ENCODE data around the gene IGSF9. TPM values are rescaled to one million over a fixed set of nuclear protein-coding genes. Genes with fewer than 3 reads are reported as not detected.
A peak's percentile ranks its signal among the peaks of the same experiment; 100 is the strongest.

IGSF9 gene
- total and polyA plus RNA-seq, 2 of the 4 experiments (the other 2 are of a cell fraction) = 0.05 TPM; not detected in 1

DNA sequence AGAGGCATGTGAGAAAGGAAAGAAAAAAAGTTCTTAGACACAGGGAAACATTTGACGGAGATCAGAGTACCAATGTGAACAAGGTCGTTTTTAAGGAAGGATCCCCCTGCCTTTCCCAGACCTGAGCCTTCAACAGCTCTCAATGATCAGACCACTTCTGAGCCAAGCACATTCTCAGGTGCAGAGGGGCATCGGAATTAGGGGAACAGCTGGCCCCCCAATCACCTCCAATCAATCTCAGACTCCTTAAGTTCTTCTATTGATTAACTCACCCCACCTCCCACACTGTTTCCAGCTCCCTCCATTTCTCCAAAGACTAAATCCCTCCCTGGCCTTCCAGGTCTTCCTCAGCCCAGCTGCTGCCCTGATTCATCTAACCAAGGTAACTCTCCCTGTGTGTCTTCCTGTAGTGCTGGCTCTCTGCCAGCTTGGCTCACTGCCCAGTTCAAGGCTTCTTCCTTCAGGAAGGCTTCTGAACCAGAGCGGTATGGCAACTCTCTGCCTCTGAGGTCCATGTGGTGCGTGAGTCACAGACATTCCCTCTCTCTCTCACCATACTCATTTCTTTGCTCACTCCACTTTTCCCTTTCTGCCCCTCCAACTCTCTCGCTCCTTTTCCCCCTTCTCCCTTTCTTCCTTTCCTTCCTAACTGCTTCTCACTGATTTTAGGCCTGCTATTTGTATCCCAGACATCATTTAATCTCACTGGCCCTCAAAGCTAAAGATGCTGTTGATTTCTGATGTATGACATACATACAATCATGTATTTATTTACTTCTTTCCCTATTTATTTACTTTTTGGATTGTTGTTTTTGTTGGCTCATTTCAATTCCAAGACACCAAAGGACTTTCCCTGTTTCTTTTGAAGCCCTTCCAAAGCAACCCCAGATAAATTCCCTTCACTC, 63.5 kb downstream of the IGSF9 start (continued):
- TF ChIP-seq CHD1 (IDR thresholded peaks at IDR 0.05; ENCODE audit: low read depth, low read length) = no peak
- TF ChIP-seq RFX5 (IDR thresholded peaks at IDR 0.05; ENCODE audit: low read depth, low read length) = no peak
- TF ChIP-seq SMC3 (IDR thresholded peaks at IDR 0.05; ENCODE audit: low read depth, low read length) = no peak
- no peak for TF ChIP-seq POLR2A (IDR thresholded peaks at IDR 0.05; ENCODE audit: low read depth, low read length)

DNA sequence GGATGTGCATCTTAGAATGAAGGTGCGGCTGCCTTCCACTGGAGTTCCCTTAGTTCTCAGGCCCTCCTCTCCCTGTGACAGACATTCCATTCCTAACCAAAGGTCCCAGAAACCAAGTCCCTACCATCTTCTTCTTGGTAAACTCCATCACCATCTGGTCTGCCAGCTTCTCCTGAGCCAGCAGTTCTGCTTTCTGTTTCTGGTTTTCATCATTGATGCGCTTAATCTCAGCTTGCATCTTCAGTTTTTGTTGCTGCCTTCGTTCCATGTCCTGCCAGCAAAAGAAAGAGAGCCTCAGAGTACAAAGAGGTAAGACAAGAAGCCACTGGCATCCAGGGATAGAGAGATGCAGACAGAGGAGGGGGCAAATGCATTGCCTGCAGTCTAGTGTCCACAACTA, 65.0 kb downstream of the IGSF9 start:
- Histone ChIP-seq H3K27ac (ENCODE audit: insufficient read depth, low read length) (peak overlapping the region; percentile 35; the same call in 1 of the 2 replicates), H3K4me1 (ENCODE audit: control insufficient read depth, insufficient read depth, low read length) (peaks cover 15% of the 10 kb centered on the region), H3K56ac (ENCODE audit: extremely low read depth, insufficient read depth, low read length) (no peak overlapping the region), H2AFZ (replicated peaks; ENCODE audit: low read length, poor library complexity) (peak overlapping the region; percentile 59), H3K9me1 (ENCODE audit: insufficient read depth, low read length) (peaks cover 18% of the 10 kb centered on the region), H3K23ac (ENCODE audit: low read depth, low read length) (peak overlapping the region; percentile 48; the same call in 1 of the 2 replicates), H3K18ac (ENCODE audit: low read depth, low read length) (peak overlapping the region; percentile 80), H2AK9ac (replicated peaks; ENCODE audit: low read depth, low read length, poor library complexity) (peak overlapping the region; percentile 69), H2BK5ac (ENCODE audit: low read depth, low read length, poor library complexity, severe bottlenecking) (peak overlapping the region; percentile 37), H2BK120ac (ENCODE audit: low read depth, low read length) (peak overlapping the region; percentile 69), H3K14ac (replicated peaks; ENCODE audit: low read depth, low read length) (peak overlapping the region; percentile 48), H4K91ac (ENCODE audit: insufficient read depth, low read depth, low read length) (peak overlapping the region; percentile 52), H2BK20ac (ENCODE audit: low read depth, low read length) (peak overlapping the region; percentile 86), H2AK5ac (ENCODE audit: low read depth, low read length) (peak overlapping the region; percentile 77), H3K4me2 (ENCODE audit: low read depth, low read length) (peak overlapping the region; percentile 74; the same call in 1 of the 2 replicates), H3K27me3 (ENCODE audit: control insufficient read depth, insufficient read depth, low read length) (no peaks in the 10 kb centered on the region), H3K9ac (ENCODE audit: low read depth, low read length) (no peak overlapping the region), H3K4me3 (ENCODE audit: insufficient read depth, low read depth, low read length) (no peak overlapping the region), H3K79me1 (ENCODE audit: low read depth in 1 of 2, low read length in 2 of 2) (no peaks in the 10 kb centered on the region), H4K5ac (ENCODE audit: low read depth, low read length) (peak overlapping the region; percentile 70), H4K20me1 (ENCODE audit: insufficient read depth, low read length) (no peaks in the 10 kb centered on the region), H3K36me3 (ENCODE audit: control insufficient read depth, insufficient read depth, low read length) (no peaks in the 10 kb centered on the region), H2BK15ac (ENCODE audit: low read depth, low read length) (peak overlapping the region; percentile 25), H3K9me3 (ENCODE audit: control insufficient read depth, insufficient read depth, low read length) (no peaks in the 10 kb centered on the region), H4K8ac (ENCODE audit: low read depth in 2 of 2, low read length in 2 of 2) (peak overlapping the region; percentile 1 to 85; a peak in 2 of 4 replicates), H3K4ac (ENCODE audit: low read depth, low read length) (peak overlapping the region; percentile 82)
- no peak for ATAC-seq (ENCODE audit: low read depth)
- intact Hi-C loops (cut with micrococcal nuclease) (no loop called here), in situ Hi-C loops (cut with MboI; ENCODE audit: low sequenced_read_pairs) (loop anchor here (25.0 kb wide), 1 partner anchor 668 kb away; the partner anchor contains the start of gene ACKR1), dilution Hi-C loops (cut with HindIII; ENCODE audit: low sequenced_read_pairs, unreplicated experiment) (loop anchor here (25.0 kb wide), 1 partner anchor 93 kb away; the partner anchor contains the start of gene DUSP23)
- no peak for DNase-seq
- no CpG with 5 or more reads among the region's 3 CpGs for WGBS, 2 experiments (ENCODE audit: extremely low coverage in 2 of 2, insufficient read length in 1 of 2)
- BruUV-seq (replicated peaks) = no TSS peak
- ChIA-PET POLR2A (ENCODE audit: unreplicated experiment) (no interaction called here), CTCF (interaction anchor here (1.2 kb wide), 1 partner anchor 16 kb away, joined by 3 read pairs; no protein-coding TSS in a partner anchor)
- TF ChIP-seq FOS (IDR thresholded peaks at IDR 0.05; ENCODE audit: low read depth, low read length) (no peak), CEBPB (IDR thresholded peaks at IDR 0.05; ENCODE audit: low read depth, low read length) (no peak), POLR2A (IDR thresholded peaks at IDR 0.05; ENCODE audit: low read depth, low read length) (no peak), BHLHE40 (IDR thresholded peaks at IDR 0.05; ENCODE audit: low read depth, low read length) (no peak), RAD21 (IDR thresholded peaks at IDR 0.05; ENCODE audit: low read length) (no peak), SMC3 (IDR thresholded peaks at IDR 0.05; ENCODE audit: low read depth, low read length) (no peak), MXI1 (IDR thresholded peaks at IDR 0.05; ENCODE audit: borderline replicate concordance, low read depth, low read length) (no peak), RCOR1 (IDR thresholded peaks at IDR 0.05; ENCODE audit: insufficient replicate concordance, low read length) (no peak), NFE2L2 (IDR thresholded peaks at IDR 0.05; ENCODE audit: low read depth, low read length) (no peak), RFX5 (IDR thresholded peaks at IDR 0.05; ENCODE audit: low read depth, low read length) (no peak), MAZ (IDR thresholded peaks at IDR 0.05; ENCODE audit: borderline replicate concordance, low read depth, low read length) (no peak), CHD1 (IDR thresholded peaks at IDR 0.05; ENCODE audit: low read depth, low read length) (no peak)
- TF ChIP-seq, protein P1, sequence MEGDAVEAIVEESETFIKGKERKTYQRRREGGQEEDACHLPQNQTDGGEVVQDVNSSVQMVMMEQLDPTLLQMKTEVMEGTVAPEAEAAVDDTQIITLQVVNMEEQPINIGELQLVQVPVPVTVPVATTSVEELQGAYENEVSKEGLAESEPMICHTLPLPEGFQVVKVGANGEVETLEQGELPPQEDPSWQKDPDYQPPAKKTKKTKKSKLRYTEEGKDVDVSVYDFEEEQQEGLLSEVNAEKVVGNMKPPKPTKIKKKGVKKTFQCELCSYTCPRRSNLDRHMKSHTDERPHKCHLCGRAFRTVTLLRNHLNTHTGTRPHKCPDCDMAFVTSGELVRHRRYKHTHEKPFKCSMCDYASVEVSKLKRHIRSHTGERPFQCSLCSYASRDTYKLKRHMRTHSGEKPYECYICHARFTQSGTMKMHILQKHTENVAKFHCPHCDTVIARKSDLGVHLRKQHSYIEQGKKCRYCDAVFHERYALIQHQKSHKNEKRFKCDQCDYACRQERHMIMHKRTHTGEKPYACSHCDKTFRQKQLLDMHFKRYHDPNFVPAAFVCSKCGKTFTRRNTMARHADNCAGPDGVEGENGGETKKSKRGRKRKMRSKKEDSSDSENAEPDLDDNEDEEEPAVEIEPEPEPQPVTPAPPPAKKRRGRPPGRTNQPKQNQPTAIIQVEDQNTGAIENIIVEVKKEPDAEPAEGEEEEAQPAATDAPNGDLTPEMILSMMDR (conservative IDR thresholded peaks at IDR 0.05; ENCODE audit: low read depth, low read length) = no peak

All from IMR-90 (cell line).